Stimulated activated CD4-positive, alpha-beta T cell treated with anti-CD3 and anti-CD28 coated beads, TNF-alpha, amount 100 ng/mL, for 1 hour (primary cell): ENCODE data around the gene COIL.
A peak's percentile ranks its signal among the peaks of the same experiment; 100 is the strongest.
"Not testable (repeated sequence)": the region's sequence is repeated elsewhere in the genome, so short reads cannot be mapped to it uniquely, and the experiment has no call there.

Experiments used
- DNase-seq, 3 donors: peaks; one replicate each; pipeline ENCODE4 v3.0.0-alpha.2; 2020; ENCODE audit warnings: low read depth in 3 of 3, low spot score in 1 of 3

COIL gene

GRCh38 chr17:56960596-56961538, at the start of gene COIL:
Gene COIL (minus strand): TSS chr17:56961050. CDS start chr17:56961019, 31 bp downstream.
- DNase-seq: peak; percentile 73 to 93 (median 92)

- DNase-seq: no peak
Observed at GRCh38 chr17:57010487-57010886, 49.6 kb upstream of the COIL start.

DNA sequence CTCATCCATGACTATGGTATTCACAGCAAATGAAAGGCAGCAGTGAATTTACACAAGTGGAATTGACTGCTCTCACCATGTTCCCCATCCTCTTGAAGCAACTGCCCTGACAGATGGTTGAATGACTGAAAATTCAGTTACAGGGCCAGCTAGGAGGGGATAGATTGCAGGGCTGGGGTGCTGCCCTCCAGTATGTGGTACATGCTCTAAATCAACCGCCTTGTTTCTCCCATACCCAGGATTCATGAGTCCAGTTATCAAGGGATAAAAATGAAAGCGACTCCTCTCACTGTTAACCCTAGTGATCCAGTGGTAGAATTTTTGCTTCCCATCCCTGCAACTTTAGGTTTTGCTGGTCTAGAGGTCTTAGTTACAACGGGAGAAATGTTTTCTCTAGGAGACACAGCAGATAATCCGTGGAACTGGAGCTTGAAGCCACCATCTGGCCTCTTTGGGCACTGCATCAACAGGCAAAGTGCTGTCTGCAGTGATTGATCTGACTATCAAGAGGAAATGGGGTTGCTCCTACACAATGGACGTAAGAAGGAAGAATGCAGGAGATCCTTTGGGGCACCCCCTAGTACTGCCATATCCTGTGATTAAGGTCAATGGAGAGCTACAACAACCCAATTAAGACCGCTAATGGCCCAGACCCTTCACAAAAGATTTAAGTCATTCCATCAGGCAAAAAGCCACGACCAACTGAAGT, 49.0 kb upstream of the COIL start:
- DNase-seq: peak in 2 of 3 donors; percentile 11 to 14

GRCh38 chr17:57008958-57009357, 48.1 kb upstream of the COIL start:
- DNase-seq: no peak

DNA sequence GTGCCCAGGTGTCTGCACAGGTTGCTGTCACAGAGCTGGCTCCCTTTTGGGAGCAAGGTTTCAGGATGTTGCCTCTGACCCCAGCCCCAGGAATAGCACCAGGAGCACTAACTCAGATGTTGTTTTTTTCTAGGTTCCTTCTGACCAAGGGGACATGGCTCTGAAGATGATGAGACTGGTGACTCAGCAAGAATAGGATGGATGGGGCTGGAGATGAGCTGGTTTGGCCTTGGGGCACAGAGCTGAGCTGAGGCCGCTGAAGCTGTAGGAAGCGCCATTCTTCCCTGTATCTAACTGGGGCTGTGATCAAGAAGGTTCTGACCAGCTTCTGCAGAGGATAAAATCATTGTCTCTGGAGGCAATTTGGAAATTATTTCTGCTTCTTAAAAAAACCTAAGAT, 45.2 kb upstream of the COIL start:
- DNase-seq: no peak

GRCh38 chr17:57004944-57005579, 44.2 kb upstream of the COIL start:
- DNase-seq: no peak

GRCh38 chr17:57002904-57003303, 42.1 kb upstream of the COIL start:
- no peak for DNase-seq

DNA sequence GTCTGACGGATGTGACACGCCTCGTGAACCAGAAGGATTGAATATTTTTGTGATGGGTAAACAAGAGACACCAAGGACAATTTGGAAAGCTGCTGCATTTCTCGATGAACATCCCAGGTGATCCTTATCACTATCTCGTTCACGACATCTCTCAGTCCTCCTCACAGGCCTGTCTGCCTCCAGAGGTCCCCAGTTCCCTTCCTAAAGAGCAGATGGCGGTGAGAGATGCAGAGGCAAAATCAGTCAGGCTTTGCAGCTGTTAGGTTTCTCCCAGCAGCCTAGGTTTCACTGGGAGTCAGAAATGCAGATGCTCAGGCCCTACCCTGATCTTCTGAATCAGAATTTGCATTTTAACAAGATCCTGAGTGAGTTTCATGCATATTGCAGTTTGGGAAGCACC, 40.7 kb upstream of the COIL start:
- no peak for DNase-seq

GRCh38 chr17:56997313-56997712, 36.5 kb upstream of the COIL start:
- DNase-seq: no peak

GRCh38 chr17:56995766-56996165, 34.9 kb upstream of the COIL start:
- no peak for DNase-seq

DNA sequence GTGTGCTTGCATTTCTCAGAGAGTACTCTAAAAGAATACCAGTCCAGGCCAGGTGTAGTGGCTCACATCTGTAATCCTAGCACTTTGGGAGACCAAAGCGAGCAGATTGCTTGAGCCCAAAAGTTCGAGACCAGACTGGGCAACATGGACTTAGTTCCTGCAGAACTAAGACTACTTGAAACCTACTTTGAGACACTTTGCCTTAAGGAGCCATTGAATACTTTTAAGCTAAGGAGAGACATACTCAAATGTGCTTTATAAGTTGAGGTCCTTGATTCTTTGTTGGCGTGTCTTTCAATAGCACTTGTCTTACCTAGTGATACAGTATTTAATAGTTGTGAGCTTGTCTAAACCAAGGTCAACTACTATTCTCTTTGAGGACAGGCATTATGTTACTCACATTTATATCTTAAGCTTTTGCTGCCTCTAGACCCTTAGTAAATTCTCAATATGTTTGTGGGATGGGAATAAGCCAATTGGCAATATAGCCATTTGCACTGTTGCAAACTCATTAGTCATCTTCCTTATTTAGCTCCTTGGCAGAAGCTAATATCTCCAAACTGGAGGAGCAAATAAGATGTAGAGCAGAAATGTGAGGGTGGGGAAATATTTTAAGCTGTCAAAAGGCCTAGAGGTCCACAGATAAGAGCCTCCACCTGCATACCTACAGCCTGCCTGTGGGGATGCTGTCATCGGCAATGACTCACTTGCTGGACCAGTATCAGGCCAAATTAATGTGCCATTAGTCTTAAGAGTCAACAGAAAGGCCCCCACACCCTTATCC, 33.4 kb upstream of the COIL start:
- DNase-seq: no peak

DNA sequence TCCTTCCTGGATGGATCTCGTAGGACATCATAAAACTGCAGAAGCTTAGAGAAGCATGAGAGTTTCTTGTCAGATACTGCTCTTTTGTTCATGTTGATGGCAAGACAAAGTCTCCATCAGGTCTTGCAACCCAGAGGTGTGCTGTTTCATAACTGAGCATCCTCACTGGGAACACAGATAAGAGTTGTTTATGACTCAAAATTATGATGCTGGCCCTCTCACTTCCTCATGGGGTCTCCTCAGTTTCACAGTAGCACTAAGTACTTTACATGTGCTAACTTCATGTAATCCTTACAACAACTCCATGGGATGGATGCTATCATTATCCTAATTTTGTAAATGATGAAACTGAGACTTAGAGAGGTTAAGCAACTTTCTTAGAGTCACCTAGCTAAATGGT, 31.5 kb upstream of the COIL start:
- no peak for DNase-seq

DNA sequence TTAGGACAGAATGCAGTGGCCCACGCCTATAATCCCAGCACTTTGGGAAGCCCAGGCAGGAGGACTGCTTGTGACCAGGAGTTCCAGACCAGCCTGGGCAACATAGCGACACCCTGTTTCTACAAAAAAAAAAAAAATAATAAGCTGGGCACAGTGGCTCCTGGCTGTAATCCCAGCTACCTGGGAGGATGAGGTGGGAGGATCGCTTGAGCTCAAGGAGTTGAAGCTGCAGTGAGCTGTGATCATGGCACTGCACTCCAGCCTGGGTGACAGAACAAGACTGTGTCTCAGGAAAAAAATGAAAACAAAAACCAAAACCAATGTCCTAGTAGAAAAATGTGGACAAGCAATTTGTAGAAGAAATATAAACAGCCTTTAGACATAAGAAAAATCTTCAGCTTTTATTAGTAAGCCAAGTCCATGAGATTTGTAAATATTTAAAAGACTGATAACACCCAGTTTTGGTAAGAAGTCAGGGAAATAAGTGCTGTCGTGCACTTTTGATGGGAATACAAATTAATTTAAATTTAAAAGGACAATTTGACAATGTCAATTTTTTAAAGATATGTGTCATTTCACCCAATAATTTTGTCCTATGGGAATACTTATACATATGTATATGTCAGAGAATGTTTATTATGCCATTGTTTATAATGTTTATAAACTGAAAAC, 28.2 kb upstream of the COIL start:
- DNase-seq: no peak

DNA sequence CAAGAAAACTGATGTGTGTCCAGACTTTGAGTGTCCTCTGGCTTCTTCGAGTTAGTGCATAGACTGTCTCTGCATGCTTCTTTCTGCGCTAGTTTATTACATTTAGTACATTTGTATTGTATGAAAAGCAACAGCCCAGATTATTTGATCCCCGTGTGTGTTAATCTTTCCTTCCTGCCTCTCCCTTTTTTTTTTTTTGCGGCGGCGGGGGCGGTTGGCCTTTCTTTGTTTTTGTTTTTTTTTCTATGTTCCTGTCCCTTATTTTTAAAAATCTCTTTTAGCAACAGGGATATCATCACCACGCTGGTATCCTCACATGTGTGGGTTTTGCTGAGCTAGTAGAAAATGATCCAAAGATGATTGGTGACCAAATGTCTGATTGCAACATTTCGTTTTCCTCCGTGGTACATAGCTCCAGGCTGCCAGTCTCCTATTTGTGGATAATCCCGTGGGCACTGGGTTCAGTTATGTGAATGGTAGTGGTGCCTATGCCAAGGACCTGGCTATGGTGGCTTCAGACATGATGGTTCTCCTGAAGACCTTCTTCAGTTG, 26.5 kb upstream of the COIL start:
- DNase-seq: no peak

GRCh38 chr17:56985371-56986162, 24.7 kb upstream of the COIL start:
- no peak for DNase-seq

DNA sequence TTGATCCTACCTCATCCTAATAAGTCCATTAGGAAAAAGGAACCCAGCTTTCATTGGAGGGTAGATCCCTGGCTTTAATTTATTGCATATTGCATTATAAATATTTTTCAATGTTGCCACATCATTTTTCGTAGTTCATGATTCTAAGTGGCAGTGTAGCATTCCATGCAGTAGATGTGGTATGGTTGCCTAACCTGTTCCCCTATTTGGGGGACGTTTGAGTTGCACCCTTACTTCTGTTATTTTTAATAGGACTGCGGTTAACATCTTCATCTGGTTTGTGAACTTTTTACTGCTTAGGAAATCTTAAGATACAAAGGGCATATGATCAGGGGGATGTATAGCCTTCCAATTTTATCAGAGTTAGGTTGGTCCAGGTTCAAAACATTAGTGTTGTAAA, 22.5 kb upstream of the COIL start:
- no peak for DNase-seq

DNA sequence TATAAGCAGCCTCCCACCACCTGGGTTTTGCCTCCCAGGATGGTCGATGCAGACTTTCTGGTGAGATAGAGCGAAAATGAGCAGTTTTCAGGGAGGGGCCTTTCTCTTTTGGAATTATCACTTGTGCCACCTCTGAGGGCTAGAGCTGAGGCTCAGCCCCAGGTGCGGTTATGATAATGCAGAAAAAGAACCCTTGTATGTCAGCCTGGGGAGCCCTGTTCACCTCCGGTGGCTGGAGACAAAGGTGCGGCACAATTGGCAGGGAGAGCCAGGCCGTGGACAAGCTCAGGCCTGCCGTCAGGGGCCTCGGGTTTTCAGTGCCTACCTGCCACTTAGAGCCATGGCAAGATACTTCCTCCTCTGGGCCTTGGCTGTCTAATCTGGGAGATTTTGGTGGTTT, 21.5 kb upstream of the COIL start:
- DNase-seq: no peak

DNA sequence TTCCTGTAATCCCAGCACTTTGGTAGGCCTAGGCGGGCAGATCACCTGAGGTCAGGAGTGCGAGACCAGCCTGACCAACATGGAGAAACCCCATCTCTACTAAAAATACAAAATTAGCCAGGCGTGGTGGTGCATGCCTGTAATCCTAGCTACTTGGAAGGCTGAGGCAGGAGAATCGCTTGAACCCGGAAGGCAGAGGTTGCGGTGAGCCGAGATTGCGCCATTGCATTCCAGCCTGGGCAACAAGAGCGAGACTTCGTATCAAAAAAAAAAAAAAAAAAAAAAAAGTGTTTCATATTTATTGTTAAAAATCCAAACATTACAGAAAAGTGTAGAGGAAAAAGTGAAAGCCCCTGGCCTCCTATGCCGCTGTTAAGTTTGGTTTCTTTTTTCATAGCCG, 19.7 kb upstream of the COIL start:
- DNase-seq: not testable (repeated sequence)

DNA sequence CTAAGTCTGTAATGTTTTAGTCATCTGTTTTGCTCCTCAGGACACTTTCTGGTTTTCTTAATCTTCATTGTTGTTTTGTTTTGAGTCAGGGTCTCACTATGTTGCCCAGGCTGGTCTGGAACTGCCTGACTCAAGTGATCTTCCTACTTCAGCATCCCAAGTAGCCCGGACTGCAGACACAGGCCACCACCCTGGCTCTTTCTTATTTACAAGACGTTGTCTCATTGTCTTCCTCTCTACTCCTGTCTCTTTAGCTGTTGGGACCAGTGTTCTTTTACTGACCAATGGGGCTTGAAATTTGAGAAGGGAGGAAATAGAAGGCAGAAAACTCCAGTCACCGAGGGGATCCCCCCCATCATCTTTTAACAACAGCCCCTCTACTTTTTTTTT, 18.2 kb upstream of the COIL start:
- no peak for DNase-seq
